HEK293T (cell line): ENCODE results near the gene LAMC2.

Experiments used
- BHLHE40 ChIP-seq: fragments of 450-650 bp; IDR thresholded peaks from 2 replicates; pipeline ENCODE4 v1.6.1; 2016; ENCODE audit warnings: mild to moderate bottlenecking, moderate library complexity, borderline replicate concordance
- ELF4 ChIP-seq: fragments of 450-650 bp; IDR thresholded peaks from 2 replicates; pipeline ENCODE4 v1.6.1; 2017; ENCODE audit warnings: antibody characterized with exemption
- FOXM1 ChIP-seq: fragments of 450-650 bp; IDR thresholded peaks from 2 replicates; pipeline ENCODE4 v1.6.1; 2017; ENCODE audit warnings: mild to moderate bottlenecking, borderline replicate concordance
- SP1 ChIP-seq: fragments of 450-650 bp; IDR thresholded peaks from 2 replicates; pipeline ENCODE4 v1.6.1; 2017
- SUZ12 ChIP-seq: fragments of 450-650 bp; IDR thresholded peaks from 2 replicates; pipeline ENCODE4 v1.6.1; 2016; ENCODE audit warnings: mild to moderate bottlenecking
- TARDBP ChIP-seq: fragments of 450-650 bp; IDR thresholded peaks from 2 replicates; pipeline ENCODE4 v1.6.1; 2016
- TF ChIP-seq, protein P1 (sequence below): fragments of 450-650 bp; IDR thresholded peaks from 2 replicates; pipeline ENCODE4 v1.6.1; 2016

DNA sequence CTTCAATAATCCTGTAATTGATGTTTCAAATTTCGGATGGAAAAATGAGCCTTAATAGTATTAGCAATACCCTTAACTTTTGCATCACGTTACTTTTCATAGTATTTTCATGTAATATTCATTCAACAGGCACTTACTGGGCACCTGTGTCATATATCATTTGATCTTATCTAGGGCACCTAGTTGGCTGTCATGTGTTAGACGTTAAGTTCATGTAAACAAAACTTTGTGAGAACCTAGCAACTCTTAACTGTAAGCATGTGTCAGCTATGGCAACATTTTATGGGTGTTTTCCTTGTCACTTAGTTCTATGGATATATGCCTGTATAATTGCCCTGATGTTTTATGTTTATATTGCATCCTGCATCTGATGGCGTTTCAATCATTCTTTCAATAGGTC is 777 bp downstream of the LAMC2 start:
- TF ChIP-seq ELF4: no peak
- no peak for TF ChIP-seq FOXM1
- TF ChIP-seq BHLHE40: no peak
- TF ChIP-seq, protein P1, sequence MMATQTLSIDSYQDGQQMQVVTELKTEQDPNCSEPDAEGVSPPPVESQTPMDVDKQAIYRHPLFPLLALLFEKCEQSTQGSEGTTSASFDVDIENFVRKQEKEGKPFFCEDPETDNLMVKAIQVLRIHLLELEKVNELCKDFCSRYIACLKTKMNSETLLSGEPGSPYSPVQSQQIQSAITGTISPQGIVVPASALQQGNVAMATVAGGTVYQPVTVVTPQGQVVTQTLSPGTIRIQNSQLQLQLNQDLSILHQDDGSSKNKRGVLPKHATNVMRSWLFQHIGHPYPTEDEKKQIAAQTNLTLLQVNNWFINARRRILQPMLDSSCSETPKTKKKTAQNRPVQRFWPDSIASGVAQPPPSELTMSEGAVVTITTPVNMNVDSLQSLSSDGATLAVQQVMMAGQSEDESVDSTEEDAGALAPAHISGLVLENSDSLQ: peak; percentile 67
- TF ChIP-seq SUZ12: no peak
- TF ChIP-seq SP1: no peak
- TF ChIP-seq TARDBP: no peak
